A549 (cell line): ENCODE measurements around the gene TPM4. TPM values are rescaled to one million over a fixed set of nuclear protein-coding genes. Genes with fewer than 3 reads are reported as not detected.

Experiments used
- ATAC-seq, 2 experiments: fragments of 200-7000 bp in 1 of 2; fragments of >200 bp in 1 of 2; cut with Nextera tagmentation in 1 of 2; cut with Tn5 transposase in 1 of 2; 3 replicates each; pipeline versions ENCODE4 v1.8.0 to v1.9.1; 2018 to 2020; ENCODE audit warnings: mild to moderate bottlenecking in 1 of 2, moderate library complexity in 1 of 2
- CTCF ChIA-PET: fragments of 300-600 bp; sonication (Branson Sonifier 250); formaldehyde crosslinking; extraction: SDS; loops from one replicate; lab custom pipeline; 2021; ENCODE audit warnings: antibody characterized with exemption, inconsistent platforms; lab: Yijun Ruan, JAX
- POLR2A ChIA-PET: fragments of 350-600 bp; formaldehyde crosslinking; extraction: SDS; loops from one replicate; lab custom pipeline; 2021; ENCODE audit warnings: antibody characterized with exemption, inconsistent platforms; lab: Yijun Ruan, JAX
- DNase-seq, 2 experiments: peaks; one replicate each; pipeline versions ENCODE4 v3.0.0 to v3.0.0-alpha.2; 2011 to 2016; ENCODE audit warnings: low read depth in 1 of 2, low spot score in 1 of 2
- FAIRE-seq: peaks from 2 replicates; lab custom pipeline; 2011; peaks lifted over from hg19 to GRCh38; lab: Jason Lieb, UNC
- H3K27ac ChIP-seq, 2 experiments: fragments of >200 bp; sonication (Bioruptor Twin); formaldehyde crosslinking; 3 replicates each; pipeline ENCODE4 v1.5.1; 2016 to 2017
- H3K4me1 ChIP-seq: fragments of >200 bp; sonication (Bioruptor Twin); formaldehyde crosslinking; 3 replicates; pipeline ENCODE4 v1.6.1; 2016
- H3K4me2 ChIP-seq: fragments of >200 bp; sonication (Bioruptor Twin); formaldehyde crosslinking; 3 replicates; pipeline ENCODE4 v1.6.1; 2016
- H3K4me3 ChIP-seq: fragments of >200 bp; sonication (Bioruptor Twin); formaldehyde crosslinking; 3 replicates; pipeline ENCODE4 v1.5.1; 2016
- H3K9me3 ChIP-seq: fragments of >200 bp; sonication (Bioruptor Twin); formaldehyde crosslinking; 3 replicates; pipeline ENCODE4 v1.6.1; 2016
- CEBPB ChIP-seq, 2 experiments: fragments of >200 bp in 1 of 2; sonication (Bioruptor Twin) in 1 of 2; formaldehyde crosslinking in 1 of 2; IDR thresholded peaks; 2 replicates each; pipeline ENCODE4 v1.6.1; 2012 to 2016
- CTCF ChIP-seq: fragments of >200 bp; sonication (Bioruptor Twin); formaldehyde crosslinking; IDR thresholded peaks from 3 replicates; pipeline ENCODE4 v1.5.1; 2016
- FOSB ChIP-seq: fragments of 250-450 bp; sonication (Bioruptor Pico); IDR thresholded peaks from 2 replicates; pipeline ENCODE4 v1.5.0; 2020; ENCODE audit warnings: mild to moderate bottlenecking, moderate library complexity
- FOXS1 ChIP-seq: fragments of 250-450 bp; sonication (Bioruptor Pico); IDR thresholded peaks from 2 replicates; pipeline ENCODE4 v1.5.0; 2020; ENCODE audit warnings: mild to moderate bottlenecking, moderate library complexity
- HDAC2 ChIP-seq: fragments of 200-600 bp; sonication (generic); IDR thresholded peaks from 2 replicates; pipeline ENCODE4 v1.6.1; 2016
- HOXA7 ChIP-seq: fragments of 250-450 bp; sonication (Bioruptor Pico); IDR thresholded peaks from 2 replicates; pipeline ENCODE4 v1.5.0; 2020; ENCODE audit warnings: mild to moderate bottlenecking, moderate library complexity
- HOXB5 ChIP-seq: fragments of 250-450 bp; sonication (Bioruptor Pico); IDR thresholded peaks from 2 replicates; pipeline ENCODE4 v1.5.0; 2020; ENCODE audit warnings: mild to moderate bottlenecking, moderate library complexity
- JUN ChIP-seq, 2 experiments: fragments of >200 bp; sonication (Bioruptor Twin); formaldehyde crosslinking; IDR thresholded peaks; 2 replicates in 1 of 2; 3 replicates in 1 of 2; pipeline ENCODE4 v1.6.1; 2016 to 2017
- MAZ ChIP-seq: fragments of 150-350 bp; IDR thresholded peaks from 2 replicates; pipeline ENCODE4 v1.6.1; 2014; ENCODE audit warnings: antibody characterized with exemption, low read depth, low read length, borderline replicate concordance
- POLR2AphosphoS2 ChIP-seq: conservative IDR thresholded peaks from 2 replicates; pipeline ENCODE4 v1.6.1; 2012; ENCODE audit warnings: low read length, improper control_type of control experiment, inconsistent platforms
- RARB ChIP-seq: fragments of 250-450 bp; sonication (Bioruptor Pico); IDR thresholded peaks from 2 replicates; pipeline ENCODE4 v1.8.0; 2021; ENCODE audit warnings: mild to moderate bottlenecking, moderate library complexity
- RCOR1 ChIP-seq: fragments of 150-350 bp; IDR thresholded peaks from 2 replicates; pipeline ENCODE4 v1.6.1; 2014; ENCODE audit warnings: antibody characterized with exemption, low read length, low read depth
- TFCP2L1 ChIP-seq: fragments of 250-450 bp; sonication (Bioruptor Pico); IDR thresholded peaks from 2 replicates; pipeline ENCODE4 v1.5.0; 2021; ENCODE audit warnings: mild to moderate bottlenecking
- USF2 ChIP-seq: fragments of 450-650 bp; IDR thresholded peaks from 2 replicates; pipeline ENCODE4 v1.6.1; 2014; ENCODE audit warnings: antibody characterized with exemption
- ZC3H11A ChIP-seq: fragments of 450-650 bp; IDR thresholded peaks from 2 replicates; pipeline ENCODE4 v1.6.1; 2014; ENCODE audit warnings: antibody characterized with exemption, mild to moderate bottlenecking
- WGBS: methylation state at CpG from one replicate; pipeline ENCODE4 v1.1.6; 2017; ENCODE audit errors: missing lambda C conversion rate; 5-methylcytosine and 5-hydroxymethylcytosine counted together
- polyA plus RNA-seq, 4 experiments: library from polyadenylated mRNA; depleted of rRNA in 3 of 4; stranded (reverse); fragments of >200 nt; fragmentation: RNase III in 1 of 4; extraction: RNeasy Plus Mini Kit Qiagen cat#74134 plus additional on column Dnase treatment in 1 of 4; gene quantifications; 2 replicates in 3 of 4; 3 replicates in 1 of 4; pipeline ENCODE4 v1.2.3, GENCODE V29; 2011 to 2017

The TPM4 gene
- polyA plus RNA-seq, 2 of the 4 experiments (the other 2 are of a cell fraction) = 777 to 860 TPM

- no peak for ATAC-seq
- TF ChIP-seq POLR2AphosphoS2 = peak; percentile 65; the same call in 1 of the 2 replicates
- no peak for TF ChIP-seq CTCF
- TF ChIP-seq, all 56 proteins: peak for 1
- FAIRE-seq = no peak
- CTCF ChIA-PET = interaction anchor here (0.6 to 2.9 kb wide), 5 partner anchors 16 to 104 kb away, joined by 3 to 10 read pairs (median 4); no protein-coding TSS in a partner anchor
- 61% methylated on average over 10 of the region's 10 CpGs for WGBS
- peak overlapping the region; percentile 20; the same call in 1 of the 3 replicates for H3K4me3 ChIP-seq
- H3K4me2 ChIP-seq = peak overlapping the region; percentile 49
- no peak for DNase-seq
- peak overlapping the region; percentile 87 to 89 for H3K27ac ChIP-seq
- POLR2A ChIA-PET = interaction anchor here (0.6 to 1.3 kb wide), 3 partner anchors 9 to 263 kb away, joined by 3 to 4 read pairs (median 4); no protein-coding TSS in a partner anchor
- H3K4me1 ChIP-seq = peaks cover 88% of the 10 kb centered on the region
- no peaks in the 10 kb centered on the region for H3K9me3 ChIP-seq
These were observed 18.2 kb downstream of the TPM4 start for GRCh38 chr19:16094360-16095070.

- CTCF ChIA-PET = interaction anchor here (0.6 to 2.9 kb wide), 5 partner anchors 13 to 105 kb away, joined by 3 to 10 read pairs (median 5); no protein-coding TSS in a partner anchor
- FAIRE-seq = no peak
- ATAC-seq = no peak
These were observed 18.8 kb downstream of the TPM4 start for GRCh38 chr19:16095071-16095571.

GRCh38 chr19:16096280-16096855 lies 20.1 kb downstream of the TPM4 start:
- CTCF ChIA-PET = interaction anchor here (0.6 to 2.9 kb wide), 6 partner anchors 8 to 25 kb away, joined by 3 to 10 read pairs (median 6); no protein-coding TSS in a partner anchor
- FAIRE-seq (no peak), ATAC-seq (no peak), DNase-seq (peak in 1 of 2 experiments; percentile 54)
- H3K4me2 ChIP-seq = no peak overlapping the region; the same call in 2 of the 3 replicates
- no peak overlapping the region for H3K4me3 ChIP-seq
- H3K9me3 ChIP-seq = no peaks in the 10 kb centered on the region
- peak overlapping the region; percentile 61 to 89; a peak in 5 of 6 replicates for H3K27ac ChIP-seq
- POLR2A ChIA-PET = no interaction called here
- peak; percentile 43; the same call in 1 of the 2 replicates for TF ChIP-seq POLR2AphosphoS2
- TF ChIP-seq ZC3H11A = no peak
- no peak for TF ChIP-seq HDAC2
- TF ChIP-seq RCOR1 = no peak
- TF ChIP-seq FOSB (CRISPR knock-in tag) = 0 out of 2 replicates have a peak, but pooled peaks have one; percentile 21
- TF ChIP-seq TFCP2L1 (CRISPR knock-in tag) = no peak
- H3K4me1 ChIP-seq = peaks cover 70% of the 10 kb centered on the region
- 73% methylated on average over 10 of the region's 10 CpGs for WGBS

More at GRCh38 chr19:16095071-16095571, 18.8 kb downstream of the TPM4 start:
- Histone ChIP-seq H3K4me1 (peaks cover 82% of the 10 kb centered on the region), H3K27ac (peak overlapping the region; percentile 87 to 89; a peak in 5 of 6 replicates), H3K4me3 (no peak overlapping the region), H3K4me2 (peak overlapping the region; percentile 49; the same call in 1 of the 3 replicates), H3K9me3 (no peaks in the 10 kb centered on the region)
- TF ChIP-seq RARB (no peak), POLR2AphosphoS2 (0 out of 2 replicates have a peak, but pooled peaks have one; percentile 16)
- POLR2A ChIA-PET = interaction anchor here (1.3 kb wide), 1 partner anchor 10 kb away, joined by 4 read pairs; no protein-coding TSS in a partner anchor
- DNase-seq = no peak
- WGBS = 96% methylated on average over 13 of the region's 13 CpGs

GRCh38 chr19:16098416-16098768 lies 22.1 kb downstream of the TPM4 start:
- WGBS = 92% methylated on average over 6 of the region's 6 CpGs
- no peak overlapping the region for H3K4me2 ChIP-seq
- no peak; a peak in 1 of 5 replicates for TF ChIP-seq JUN (IDR thresholded peaks at IDR 0.05)
- TF ChIP-seq MAZ = no peak
- peak; percentile 51; the same call in 1 of the 2 replicates for TF ChIP-seq HOXA7 (CRISPR knock-in tag)
- no peak for TF ChIP-seq FOXS1 (CRISPR knock-in tag)
- no peak for TF ChIP-seq HOXB5
- no peak for TF ChIP-seq CEBPB (IDR thresholded peaks at IDR 0.05)
- TF ChIP-seq USF2 = no peak
- ChIA-PET POLR2A (no interaction called here), CTCF (interaction anchor here (0.6 to 2.6 kb wide), 3 partner anchors 10 to 285 kb away, joined by 3 to 12 read pairs (median 4); partner anchors contain the start of gene RAB8A)
- no peak overlapping the region for H3K4me3 ChIP-seq
- H3K27ac ChIP-seq = peak overlapping the region in 1 of 2 experiments; percentile 32; a peak in 3 of 6 replicates
- H3K9me3 ChIP-seq = no peaks in the 10 kb centered on the region
- peaks cover 49% of the 10 kb centered on the region for H3K4me1 ChIP-seq
- ATAC-seq (no peak), FAIRE-seq (no peak), DNase-seq (no peak)
